Activated CD4-positive, alpha-beta T cell treated with anti-CD3 and anti-CD28 coated beads for 36 hours (primary cell): ENCODE measurements around the gene GDPD5. TPM values are rescaled to one million over a fixed set of nuclear protein-coding genes. Genes with fewer than 3 reads are reported as not detected.

ENCODE experiments used
- ATAC-seq: fragments of 200-7000 bp; cut with Tn5 transposase; one replicate; pipeline ENCODE4 v1.10.0; 2021; ENCODE audit warnings: mild to moderate bottlenecking, moderate library complexity
- CTCF ChIA-PET: fragments of 350-600 bp; sonication (Branson Sonifier 250); formaldehyde crosslinking; loops from one replicate; lab custom pipeline; 2021; ENCODE audit warnings: antibody characterized with exemption; lab: Charles Lee
- POLR2A ChIA-PET: fragments of 350-600 bp; sonication (Branson Sonifier 250); formaldehyde crosslinking; loops from one replicate; lab custom pipeline; 2021; ENCODE audit warnings: antibody characterized with exemption, inconsistent platforms; lab: Charles Lee
- DNase-seq: peaks from one replicate; pipeline ENCODE4 v3.0.0-alpha.2; 2020
- H3K27ac Mint-ChIP-seq: one replicate; pipeline ENCODE4 v1.8.0; 2021; ENCODE audit warnings: mixed read lengths
- H3K27me3 Mint-ChIP-seq: one replicate; pipeline ENCODE4 v1.8.0; 2021; ENCODE audit warnings: mixed read lengths
- H3K36me3 Mint-ChIP-seq: one replicate; pipeline ENCODE4 v1.8.0; 2021; ENCODE audit warnings: low read depth, mixed read lengths
- H3K4me1 Mint-ChIP-seq: one replicate; pipeline ENCODE4 v1.8.0; 2021; ENCODE audit warnings: mixed read lengths
- H3K4me3 Mint-ChIP-seq: one replicate; pipeline ENCODE4 v1.8.0; 2021; ENCODE audit warnings: mild to moderate bottlenecking, moderate library complexity, mixed read lengths
- H3K9me3 Mint-ChIP-seq: one replicate; pipeline ENCODE4 v1.8.0; 2021; ENCODE audit warnings: low read depth, mixed read lengths
- intact Hi-C, 2 experiments: fragments of 100-400 bp; cut with DNase I in 1 of 2; cut with micrococcal nuclease in 1 of 2; formaldehyde crosslinking; loops; one replicate each; pipeline versions ENCODE4 v1.14.2 to v1.15.1; 2022 to 2024; cut with DNase I, micrococcal nuclease
- total RNA-seq, 2 experiments: library from RNA; stranded (reverse); gene quantifications; one replicate each; pipeline ENCODE4 v1.2.3, GENCODE V29; 2021

The GDPD5 gene
- total RNA-seq, 2 experiments from 2014 or later, result 16.8 to 22.0 TPM

DNA sequence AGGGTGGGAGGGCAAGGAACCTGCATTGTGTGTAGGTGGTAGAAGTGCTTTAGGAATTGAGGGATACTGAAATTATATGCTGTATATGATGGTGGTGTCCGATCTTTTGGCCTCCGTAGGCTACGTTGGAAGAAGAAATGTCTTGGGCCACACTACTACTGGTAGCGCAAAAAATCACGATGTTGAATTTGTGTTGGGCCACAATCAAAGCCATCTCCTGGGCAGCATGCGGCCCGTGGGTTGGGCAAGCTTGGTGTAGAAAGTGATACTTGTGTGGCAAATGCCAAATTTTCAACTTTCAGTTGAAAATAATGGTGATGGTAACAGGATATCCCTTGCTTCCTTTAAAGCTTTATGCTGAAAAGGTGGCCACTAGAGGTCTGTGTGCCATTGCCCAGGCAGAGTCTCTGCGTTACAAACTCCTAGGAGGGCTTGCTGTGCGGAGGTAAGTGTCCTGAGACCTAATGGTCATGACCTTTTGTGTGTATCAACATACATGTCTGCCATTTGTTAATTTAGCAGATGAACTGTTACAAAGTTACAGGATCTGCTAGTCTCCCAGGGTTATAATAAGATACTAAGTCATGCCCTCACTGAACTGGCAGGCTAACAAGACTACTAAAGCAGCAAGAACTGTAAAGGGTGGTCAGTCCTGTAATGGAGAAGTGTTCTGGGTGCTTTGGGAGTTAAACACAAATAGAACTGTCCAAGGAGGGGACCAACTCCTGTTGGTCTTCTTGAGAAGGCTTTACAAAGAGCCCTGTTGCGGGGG lies 123.6 kb downstream of the GDPD5 start:
- Mint-ChIP-seq H3K27me3 (no peaks in the 10 kb centered on the region), H3K27ac (peak overlapping the region; percentile 98), H3K4me3 (peak overlapping the region; percentile 96), H3K4me1 (peaks cover 52% of the 10 kb centered on the region), H3K36me3 (peaks cover 74% of the 10 kb centered on the region), H3K9me3 (no peaks in the 10 kb centered on the region)
- ChIA-PET CTCF (interaction anchor here (0.9 kb wide), 1 partner anchor 14 kb away, joined by 3 read pairs; no protein-coding TSS in a partner anchor), POLR2A (interaction anchor here (1.6 kb wide), 1 partner anchor 28 kb away, joined by 4 read pairs; no protein-coding TSS in a partner anchor)
- intact Hi-C loops, result no loop called here
- ATAC-seq, result no peak
- DNase-seq, result no peak

GRCh38 chr11:75400146-75400865 lies 125.4 kb downstream of the GDPD5 start:
- peak; percentile 21 for DNase-seq
- H3K9me3 Mint-ChIP-seq, result no peaks in the 10 kb centered on the region
- peak overlapping the region; percentile 98 for H3K27ac Mint-ChIP-seq
- H3K4me3 Mint-ChIP-seq, result peak overlapping the region; percentile 96
- peaks cover 44% of the 10 kb centered on the region for H3K4me1 Mint-ChIP-seq
- no peaks in the 10 kb centered on the region for H3K27me3 Mint-ChIP-seq
- ChIA-PET POLR2A (interaction anchor here (0.5 to 2.2 kb wide), 7 partner anchors 26 to 1393 kb away, joined by 3 to 5 read pairs (median 3); partner anchors contain the start of genes GDPD5 and SERPINH1), CTCF (interaction anchor here (0.6 to 1.9 kb wide), 4 partner anchors 12 to 130 kb away, joined by 3 to 9 read pairs (median 4); no protein-coding TSS in a partner anchor)
- peaks cover 58% of the 10 kb centered on the region for H3K36me3 Mint-ChIP-seq
- intact Hi-C loops, result no loop called here
- ATAC-seq, result peak; percentile 14

DNA sequence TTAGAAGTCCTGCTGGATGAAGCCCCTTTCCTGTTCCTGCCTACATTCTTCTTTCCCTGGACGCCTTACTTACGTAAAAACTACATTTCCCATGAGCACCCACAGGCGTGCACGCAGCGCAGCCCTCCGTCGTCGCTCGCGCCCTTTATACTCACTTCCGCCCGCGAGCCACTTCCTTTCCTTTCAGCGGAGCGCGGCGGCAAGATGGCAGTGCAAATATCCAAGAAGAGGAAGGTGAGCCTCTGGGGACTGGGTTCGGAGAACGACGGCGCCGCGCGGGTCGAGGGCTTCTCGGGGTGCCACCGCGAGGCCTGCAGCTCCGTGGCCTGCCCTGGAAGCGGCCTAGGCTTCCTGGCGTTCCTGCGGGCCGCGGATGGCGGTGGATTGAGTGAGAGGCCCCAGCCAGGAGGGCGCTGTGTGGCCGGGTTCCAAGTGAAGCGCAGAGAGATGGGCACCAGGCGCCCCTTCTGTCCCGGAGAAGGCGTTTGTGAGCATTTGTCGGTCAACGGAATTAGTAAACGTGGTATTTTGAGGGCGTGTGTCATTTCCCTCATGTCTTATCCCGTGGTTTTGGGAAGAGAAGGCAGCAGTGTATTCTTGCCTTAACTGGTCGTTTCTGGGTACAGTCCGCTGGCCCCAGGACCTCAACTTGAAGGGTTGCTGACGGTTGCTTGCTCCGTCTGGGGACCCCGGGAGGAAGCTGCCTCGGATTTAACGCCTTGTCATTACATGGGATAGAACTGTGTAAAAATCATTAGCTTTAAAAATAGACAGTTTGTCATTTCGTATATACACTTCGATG lies 126.2 kb downstream of the GDPD5 start, which contains the start of gene RPS3:
TSS of gene RPS3 (plus strand) at position 175 of the 802 bp plus-strand sequence. CDS start at position 205, 30 bp downstream.
- ChIA-PET POLR2A (interaction anchor here (0.6 to 2.2 kb wide), 3 partner anchors 27 to 126 kb away, joined by 3 to 5 read pairs (median 3); partner anchors contain the start of gene GDPD5), CTCF (interaction anchor here (0.6 to 1.9 kb wide), 5 partner anchors 9 to 129 kb away, joined by 3 to 9 read pairs (median 5); no protein-coding TSS in a partner anchor)
- Mint-ChIP-seq H3K36me3 (peaks cover 53% of the 10 kb centered on the region), H3K9me3 (no peaks in the 10 kb centered on the region), H3K4me1 (peaks cover 41% of the 10 kb centered on the region), H3K27ac (peak within 1 kb of the TSS; percentile 98), H3K4me3 (peak within 1 kb of the TSS; percentile 96), H3K27me3 (no peaks in the 10 kb centered on the region)
- ATAC-seq (peak; percentile 92), DNase-seq (peak; percentile 94)
- intact Hi-C loops, result loop anchor here (1.0 kb wide), 5 partner anchors 30 to 450 kb away; partner anchors contain the start of genes GDPD5 (in 2 of the 2), ARRB1 (in 1 of the 2), SERPINH1 (in 1 of the 2) and SPCS2 (in 1 of the 2)

GRCh38 chr11:75398906-75399305 lies 126.8 kb downstream of the GDPD5 start:
- intact Hi-C loops, result loop anchor here (1.0 kb wide), 5 partner anchors 30 to 450 kb away; partner anchors contain the start of genes GDPD5 (in 2 of the 2), ARRB1 (in 1 of the 2), SERPINH1 (in 1 of the 2) and SPCS2 (in 1 of the 2)

DNA sequence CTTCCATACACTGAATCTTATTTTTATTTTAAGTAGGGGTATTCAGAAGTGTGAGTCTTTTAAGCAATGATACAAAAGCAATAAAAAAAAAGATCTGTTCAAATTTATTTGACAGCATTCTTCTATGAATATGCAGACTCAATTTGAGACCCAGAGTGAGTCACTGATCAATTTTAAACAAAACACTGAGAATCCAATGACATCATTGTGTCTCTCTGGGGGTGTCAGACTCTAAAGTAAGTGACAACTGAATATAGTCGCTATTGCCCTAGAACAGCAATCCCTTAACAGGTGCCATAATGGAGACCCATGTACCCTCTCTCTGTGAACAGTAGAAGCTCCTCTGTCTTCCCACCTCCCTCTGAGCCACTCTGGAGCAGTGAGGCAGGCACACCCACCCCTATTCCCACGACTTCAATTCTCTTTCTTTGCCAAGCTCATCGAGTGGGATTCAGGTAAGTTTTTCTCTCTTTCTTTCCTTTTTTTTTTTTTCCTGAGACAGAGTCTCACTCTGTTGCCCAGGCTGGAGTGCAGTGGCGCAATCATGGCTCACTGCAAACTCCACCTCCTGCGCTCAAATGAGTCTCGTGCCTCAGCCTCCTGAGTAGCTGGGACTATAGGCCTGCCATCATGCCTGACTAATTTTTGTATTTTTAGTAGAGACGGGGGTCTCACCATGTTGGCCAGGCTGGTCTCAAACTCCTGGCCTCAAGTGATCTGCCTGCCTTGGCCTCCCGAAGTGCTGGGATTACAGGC lies 131.5 kb downstream of the GDPD5 start:
- DNase-seq, result no peak
- Mint-ChIP-seq H3K4me1 (peaks cover 4% of the 10 kb centered on the region), H3K36me3 (peaks cover under 1% of the 10 kb centered on the region), H3K9me3 (no peaks in the 10 kb centered on the region), H3K27me3 (peaks cover 4% of the 10 kb centered on the region), H3K27ac (no peak overlapping the region), H3K4me3 (no peak overlapping the region)
- ChIA-PET POLR2A (no interaction called here), CTCF (interaction anchor here (0.7 to 1.0 kb wide), 3 partner anchors 9 to 316 kb away, joined by 3 to 4 read pairs (median 3); no protein-coding TSS in a partner anchor)
- intact Hi-C loops, result no loop called here
- ATAC-seq, result peak; percentile 42

More at GRCh38 chr11:75398906-75399305, 126.8 kb downstream of the GDPD5 start:
- ATAC-seq (no peak), DNase-seq (no peak)
- peak overlapping the region; percentile 96 for H3K4me3 Mint-ChIP-seq
- H3K27me3 Mint-ChIP-seq, result no peaks in the 10 kb centered on the region
- no peaks in the 10 kb centered on the region for H3K9me3 Mint-ChIP-seq
- peaks cover 35% of the 10 kb centered on the region for H3K4me1 Mint-ChIP-seq
- H3K36me3 Mint-ChIP-seq, result peaks cover 47% of the 10 kb centered on the region
- peak overlapping the region; percentile 98 for H3K27ac Mint-ChIP-seq
- CTCF ChIA-PET, result interaction anchor here (1.8 to 1.9 kb wide), 2 partner anchors 9 to 11 kb away, joined by 5 to 7 read pairs; no protein-coding TSS in a partner anchor
- POLR2A ChIA-PET, result interaction anchor here (2.2 kb wide), 1 partner anchor 31 kb away, joined by 5 read pairs; no protein-coding TSS in a partner anchor

- Mint-ChIP-seq H3K36me3 (no peaks in the 10 kb centered on the region), H3K27me3 (peaks cover 4% of the 10 kb centered on the region), H3K27ac (no peak overlapping the region), H3K9me3 (no peaks in the 10 kb centered on the region), H3K4me1 (no peaks in the 10 kb centered on the region), H3K4me3 (no peak overlapping the region)
- ATAC-seq, result no peak
- CTCF ChIA-PET, result interaction anchor here (1.1 to 12.7 kb wide), 6 partner anchors 8 to 142 kb away, joined by 3 to 279 read pairs (median 4); no protein-coding TSS in a partner anchor
- POLR2A ChIA-PET, result no interaction called here
- intact Hi-C loops, result loop anchor here in 1 of 2 experiments (5.0 kb wide), 1 partner anchor 248 kb away; no protein-coding TSS in a partner anchor
- DNase-seq, result no peak
Measured at GRCh38 chr11:75389925-75390324, 135.8 kb downstream of the GDPD5 start.

DNA sequence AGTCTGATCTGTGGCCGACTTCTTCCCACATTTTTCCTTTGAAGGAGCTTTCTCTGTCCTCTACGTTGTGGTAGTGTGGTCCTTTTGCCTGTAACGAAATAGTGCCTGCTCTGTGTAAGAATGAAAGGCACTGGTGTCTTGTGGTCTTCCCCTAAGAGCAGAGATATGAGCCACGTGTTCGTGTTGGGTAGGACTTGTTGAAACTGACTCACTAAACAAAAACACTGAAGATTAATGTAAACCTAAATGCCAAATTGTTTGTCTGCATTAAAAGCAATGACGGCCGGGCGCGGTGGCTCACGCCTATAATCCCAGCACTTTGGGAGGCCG lies 136.5 kb downstream of the GDPD5 start:
- CTCF ChIA-PET, result interaction anchor here (0.7 to 12.7 kb wide), 14 partner anchors 9 to 148 kb away, joined by 3 to 279 read pairs (median 4); partner anchors contain the start of gene TPBGL
- POLR2A ChIA-PET, result no interaction called here

GRCh38 chr11:75388386-75389275 lies 137.1 kb downstream of the GDPD5 start:
- no peaks in the 10 kb centered on the region for H3K9me3 Mint-ChIP-seq

More for the DNA sequence above, 136.5 kb downstream of the GDPD5 start:
- Mint-ChIP-seq H3K27ac (no peak overlapping the region), H3K9me3 (no peaks in the 10 kb centered on the region), H3K36me3 (no peaks in the 10 kb centered on the region), H3K4me3 (no peak overlapping the region), H3K27me3 (peaks cover 4% of the 10 kb centered on the region), H3K4me1 (peaks cover 4% of the 10 kb centered on the region)
- DNase-seq (no peak), ATAC-seq (no peak)
- intact Hi-C loops, result loop anchor here in 1 of 2 experiments (5.0 kb wide), 1 partner anchor 247 kb away; no protein-coding TSS in a partner anchor

More at GRCh38 chr11:75388386-75389275, 137.1 kb downstream of the GDPD5 start:
- POLR2A ChIA-PET, result no interaction called here
- CTCF ChIA-PET, result interaction anchor here (0.6 to 12.7 kb wide), 32 partner anchors 9 to 478 kb away, joined by 3 to 279 read pairs (median 4); partner anchors contain the start of gene TPBGL
- intact Hi-C loops, result loop anchor here (1.0 to 5.0 kb wide), 4 partner anchors 57 to 246 kb away; no protein-coding TSS in a partner anchor
- DNase-seq (peak; percentile 83), ATAC-seq (peak; percentile 92)
- Mint-ChIP-seq H3K4me1 (peaks cover 10% of the 10 kb centered on the region), H3K36me3 (no peaks in the 10 kb centered on the region), H3K27ac (no peak overlapping the region), H3K4me3 (no peak overlapping the region), H3K27me3 (peaks cover 4% of the 10 kb centered on the region)
